Endothelial cell (in vitro differentiated cells): ENCODE measurements around the gene MOV10. TPM values are rescaled to one million over a fixed set of nuclear protein-coding genes. Genes with fewer than 3 reads are reported as not detected.

Source experiments
- DNase-seq: peaks from one replicate; pipeline ENCODE4 v3.0.0; 2021; ENCODE audit warnings: low spot score
- H3K27ac Mint-ChIP-seq: one replicate; pipeline ENCODE4 v1.8.0; 2021; ENCODE audit warnings: mixed read lengths, inconsistent platforms; ENCODE audit not compliant: unreplicated experiment
- H3K27me3 Mint-ChIP-seq: one replicate; pipeline ENCODE4 v1.8.0; 2021; ENCODE audit warnings: mild to moderate bottlenecking, moderate library complexity, mixed read lengths, inconsistent platforms; ENCODE audit not compliant: unreplicated experiment
- H3K36me3 Mint-ChIP-seq: one replicate; pipeline ENCODE4 v1.8.0; 2021; ENCODE audit warnings: mild to moderate bottlenecking, low read depth, mixed read lengths, inconsistent platforms; ENCODE audit not compliant: unreplicated experiment
- H3K4me1 Mint-ChIP-seq: one replicate; pipeline ENCODE4 v1.8.0; 2021; ENCODE audit warnings: mild to moderate bottlenecking, mixed read lengths, inconsistent platforms; ENCODE audit not compliant: unreplicated experiment
- H3K4me3 Mint-ChIP-seq: one replicate; pipeline ENCODE4 v1.8.0; 2021; ENCODE audit warnings: mild to moderate bottlenecking, mixed read lengths, inconsistent platforms; ENCODE audit not compliant: unreplicated experiment
- H3K9me3 Mint-ChIP-seq: one replicate; pipeline ENCODE4 v1.8.0; 2021; ENCODE audit warnings: mixed read lengths, inconsistent platforms; ENCODE audit not compliant: unreplicated experiment
- total RNA-seq: library from RNA; stranded (reverse); fragmentation: NEBNext Ultra II Directional; extraction: Animal tissue kit (Norgen Biotek cat#: 25700); gene quantifications from one replicate; pipeline ENCODE4 v1.2.1, GENCODE V29; 2021; ENCODE audit not compliant: unreplicated experiment
- TF ChIP-seq, protein P1 (sequence below): fragments of 200-600 bp; sonication (generic); IDR thresholded peaks from one replicate; pipeline ENCODE4 v1.5.0; 2021; ENCODE audit warnings: antibody characterized with exemption; ENCODE audit not compliant: unreplicated experiment

The MOV10 gene
- total RNA-seq, 1 donor from 2014 or later: 43.5 TPM

DNA sequence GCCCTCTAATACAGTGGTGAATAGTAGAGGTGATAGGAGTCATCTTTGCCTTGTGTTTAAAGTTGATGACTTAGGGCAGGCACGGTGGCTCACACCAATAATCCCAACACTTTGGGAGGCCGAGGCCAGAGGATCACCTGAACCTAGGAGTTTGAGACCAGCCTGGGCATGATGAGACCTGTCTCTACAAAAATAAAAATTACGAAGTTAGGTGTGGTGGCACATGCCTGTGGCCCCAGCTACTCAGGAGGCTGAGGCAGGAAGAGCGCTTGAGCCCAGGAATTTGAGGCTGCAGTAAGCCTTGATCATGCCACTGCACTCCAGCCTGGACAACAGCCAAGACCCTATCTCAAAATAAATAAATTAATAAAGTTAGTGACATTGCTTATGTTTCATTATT is 28.2 kb upstream of the MOV10 start:
- DNase-seq: no peak
- H3K4me3 Mint-ChIP-seq: no peak overlapping the region
- H3K36me3 Mint-ChIP-seq: peaks cover 25% of the 10 kb centered on the region
- no peaks in the 10 kb centered on the region for H3K9me3 Mint-ChIP-seq
- TF ChIP-seq, protein P1, sequence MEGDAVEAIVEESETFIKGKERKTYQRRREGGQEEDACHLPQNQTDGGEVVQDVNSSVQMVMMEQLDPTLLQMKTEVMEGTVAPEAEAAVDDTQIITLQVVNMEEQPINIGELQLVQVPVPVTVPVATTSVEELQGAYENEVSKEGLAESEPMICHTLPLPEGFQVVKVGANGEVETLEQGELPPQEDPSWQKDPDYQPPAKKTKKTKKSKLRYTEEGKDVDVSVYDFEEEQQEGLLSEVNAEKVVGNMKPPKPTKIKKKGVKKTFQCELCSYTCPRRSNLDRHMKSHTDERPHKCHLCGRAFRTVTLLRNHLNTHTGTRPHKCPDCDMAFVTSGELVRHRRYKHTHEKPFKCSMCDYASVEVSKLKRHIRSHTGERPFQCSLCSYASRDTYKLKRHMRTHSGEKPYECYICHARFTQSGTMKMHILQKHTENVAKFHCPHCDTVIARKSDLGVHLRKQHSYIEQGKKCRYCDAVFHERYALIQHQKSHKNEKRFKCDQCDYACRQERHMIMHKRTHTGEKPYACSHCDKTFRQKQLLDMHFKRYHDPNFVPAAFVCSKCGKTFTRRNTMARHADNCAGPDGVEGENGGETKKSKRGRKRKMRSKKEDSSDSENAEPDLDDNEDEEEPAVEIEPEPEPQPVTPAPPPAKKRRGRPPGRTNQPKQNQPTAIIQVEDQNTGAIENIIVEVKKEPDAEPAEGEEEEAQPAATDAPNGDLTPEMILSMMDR: no peak
- H3K27me3 Mint-ChIP-seq: no peaks in the 10 kb centered on the region
- no peaks in the 10 kb centered on the region for H3K4me1 Mint-ChIP-seq
- no peak overlapping the region for H3K27ac Mint-ChIP-seq

DNA sequence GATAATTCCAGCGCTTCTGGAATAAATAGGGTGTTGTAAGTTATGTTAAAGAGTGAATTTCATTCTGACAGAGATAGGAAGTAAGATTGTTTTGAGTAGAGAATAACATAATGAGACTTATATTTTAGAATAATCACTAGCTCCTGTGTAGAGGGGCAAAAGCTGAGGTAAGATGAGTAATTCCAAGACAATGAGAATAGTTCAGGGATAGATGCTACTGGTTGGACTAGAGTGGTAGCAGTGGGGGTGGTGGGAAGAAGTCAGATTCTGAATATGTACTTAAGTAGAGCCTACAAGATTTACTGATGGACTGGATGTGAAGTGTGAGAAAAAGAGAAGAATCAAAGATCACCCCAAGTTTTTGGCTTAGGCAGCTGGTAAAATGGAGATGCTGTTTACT is 23.3 kb upstream of the MOV10 start:
- H3K36me3 Mint-ChIP-seq: peaks cover 24% of the 10 kb centered on the region
- no peak overlapping the region for H3K27ac Mint-ChIP-seq
- DNase-seq: no peak
- H3K4me3 Mint-ChIP-seq: no peak overlapping the region
- H3K4me1 Mint-ChIP-seq: no peaks in the 10 kb centered on the region
- no peaks in the 10 kb centered on the region for H3K9me3 Mint-ChIP-seq
- no peaks in the 10 kb centered on the region for H3K27me3 Mint-ChIP-seq
- TF ChIP-seq, protein P1: no peak

DNA sequence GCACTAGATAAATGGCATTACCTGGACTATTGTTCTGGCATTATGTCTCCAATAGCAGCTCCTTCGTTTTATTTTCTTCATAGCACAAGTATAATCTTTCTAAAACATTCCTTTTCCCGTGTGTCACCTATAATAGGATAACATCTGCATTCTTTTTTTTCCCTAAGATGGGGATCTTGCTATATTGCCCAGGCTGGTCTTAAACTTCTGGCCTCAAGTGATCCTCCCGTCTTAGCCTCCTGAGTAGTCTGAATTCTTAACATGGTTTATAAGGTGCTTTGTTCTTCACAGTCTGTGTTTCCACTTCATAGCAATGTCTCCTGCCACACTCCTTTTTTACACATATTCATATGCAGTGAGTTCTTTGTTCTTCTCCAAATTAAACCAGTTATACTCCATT is 8.6 kb upstream of the MOV10 start:
- Mint-ChIP-seq H3K4me3 (no peak overlapping the region), H3K4me1 (no peaks in the 10 kb centered on the region), H3K27ac (no peak overlapping the region), H3K27me3 (peaks cover 2% of the 10 kb centered on the region), H3K36me3 (peaks cover 25% of the 10 kb centered on the region), H3K9me3 (no peaks in the 10 kb centered on the region)
- no peak for DNase-seq
- TF ChIP-seq, protein P1: no peak

DNA sequence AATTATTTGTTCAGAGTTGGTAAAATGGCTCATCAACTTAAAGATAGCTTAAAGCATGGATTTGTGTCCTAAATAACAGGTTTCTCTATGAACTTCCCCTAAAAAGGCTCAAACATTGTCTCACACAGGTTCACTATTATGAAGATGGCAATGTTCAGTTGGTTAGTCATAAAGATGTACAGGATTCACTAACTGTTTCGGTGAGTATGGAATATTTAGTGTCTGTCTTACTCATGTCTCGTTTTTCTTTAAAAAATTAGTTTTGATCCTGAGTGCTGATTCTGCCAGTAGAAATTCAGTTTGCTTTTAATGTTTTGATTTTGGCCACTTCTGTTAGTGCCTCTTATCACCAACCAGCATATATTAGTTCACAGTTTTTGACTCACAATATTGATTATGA is 7.5 kb upstream of the MOV10 start:
- Mint-ChIP-seq H3K36me3 (peaks cover 19% of the 10 kb centered on the region), H3K4me1 (no peaks in the 10 kb centered on the region), H3K27ac (no peak overlapping the region), H3K27me3 (peaks cover 2% of the 10 kb centered on the region), H3K4me3 (no peak overlapping the region), H3K9me3 (no peaks in the 10 kb centered on the region)
- TF ChIP-seq, protein P1: no peak
- DNase-seq: no peak

DNA sequence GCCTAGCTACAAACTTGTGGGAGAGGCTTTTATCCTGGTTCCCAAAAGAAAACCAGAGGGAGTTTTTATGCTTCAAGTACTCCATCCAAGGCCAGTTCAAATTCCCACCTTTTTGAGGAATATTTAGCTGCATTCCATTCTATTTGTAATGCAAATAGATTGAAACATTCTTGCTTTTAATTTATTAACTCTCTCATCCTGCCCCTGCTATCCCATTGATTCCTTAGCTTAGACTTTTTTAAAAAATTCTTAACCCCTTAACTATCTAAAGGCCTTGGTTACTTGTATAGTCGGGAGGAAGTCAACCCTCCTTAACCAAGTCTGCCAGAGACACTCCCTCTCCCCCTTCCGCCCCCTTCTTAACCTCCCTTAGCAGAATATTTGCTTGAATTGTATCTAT is 2.5 kb upstream of the MOV10 start:
- H3K4me3 Mint-ChIP-seq: no peak overlapping the region
- peaks cover 4% of the 10 kb centered on the region for H3K27me3 Mint-ChIP-seq
- H3K27ac Mint-ChIP-seq: no peak overlapping the region
- no peak for DNase-seq
- H3K36me3 Mint-ChIP-seq: peaks cover 11% of the 10 kb centered on the region
- H3K4me1 Mint-ChIP-seq: peaks cover 18% of the 10 kb centered on the region
- no peaks in the 10 kb centered on the region for H3K9me3 Mint-ChIP-seq
- TF ChIP-seq, protein P1: no peak
